ENCODE data around the gene NANOS3.

Gene NANOS3

DNA sequence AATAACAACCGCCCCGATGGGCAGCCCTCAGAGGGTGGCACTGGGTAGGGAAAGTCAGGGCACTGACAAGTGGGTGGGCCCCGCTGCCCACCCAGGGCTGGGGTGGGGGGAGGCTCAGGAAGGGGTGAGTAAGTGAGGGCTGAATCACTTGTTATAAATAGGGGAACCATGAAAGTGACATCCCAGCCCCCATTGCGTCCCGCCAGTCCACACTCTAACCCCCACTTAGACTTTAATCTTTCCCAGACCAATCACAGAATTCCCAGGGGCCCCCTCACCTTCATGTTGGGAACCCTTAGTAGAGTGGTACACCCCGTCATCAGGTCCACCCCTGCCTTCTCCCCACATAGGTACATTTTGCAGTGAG, 37.0 kb upstream of the NANOS3 start:
- peak in 1 of 2 donors; percentile 73 for DNase-seq (ENCODE audit: low read depth in 2 of 2)
- TF ChIP-seq, protein P1, sequence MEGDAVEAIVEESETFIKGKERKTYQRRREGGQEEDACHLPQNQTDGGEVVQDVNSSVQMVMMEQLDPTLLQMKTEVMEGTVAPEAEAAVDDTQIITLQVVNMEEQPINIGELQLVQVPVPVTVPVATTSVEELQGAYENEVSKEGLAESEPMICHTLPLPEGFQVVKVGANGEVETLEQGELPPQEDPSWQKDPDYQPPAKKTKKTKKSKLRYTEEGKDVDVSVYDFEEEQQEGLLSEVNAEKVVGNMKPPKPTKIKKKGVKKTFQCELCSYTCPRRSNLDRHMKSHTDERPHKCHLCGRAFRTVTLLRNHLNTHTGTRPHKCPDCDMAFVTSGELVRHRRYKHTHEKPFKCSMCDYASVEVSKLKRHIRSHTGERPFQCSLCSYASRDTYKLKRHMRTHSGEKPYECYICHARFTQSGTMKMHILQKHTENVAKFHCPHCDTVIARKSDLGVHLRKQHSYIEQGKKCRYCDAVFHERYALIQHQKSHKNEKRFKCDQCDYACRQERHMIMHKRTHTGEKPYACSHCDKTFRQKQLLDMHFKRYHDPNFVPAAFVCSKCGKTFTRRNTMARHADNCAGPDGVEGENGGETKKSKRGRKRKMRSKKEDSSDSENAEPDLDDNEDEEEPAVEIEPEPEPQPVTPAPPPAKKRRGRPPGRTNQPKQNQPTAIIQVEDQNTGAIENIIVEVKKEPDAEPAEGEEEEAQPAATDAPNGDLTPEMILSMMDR (IDR thresholded peaks at IDR 0.05; ENCODE audit: low read depth, low read length) = no peak
- peak overlapping the region; percentile 88 to 96 for H3K4me3 ChIP-seq (replicated peaks in 1 of 2; ENCODE audit: low read depth in 2 of 2, low read length in 2 of 2)

DNA sequence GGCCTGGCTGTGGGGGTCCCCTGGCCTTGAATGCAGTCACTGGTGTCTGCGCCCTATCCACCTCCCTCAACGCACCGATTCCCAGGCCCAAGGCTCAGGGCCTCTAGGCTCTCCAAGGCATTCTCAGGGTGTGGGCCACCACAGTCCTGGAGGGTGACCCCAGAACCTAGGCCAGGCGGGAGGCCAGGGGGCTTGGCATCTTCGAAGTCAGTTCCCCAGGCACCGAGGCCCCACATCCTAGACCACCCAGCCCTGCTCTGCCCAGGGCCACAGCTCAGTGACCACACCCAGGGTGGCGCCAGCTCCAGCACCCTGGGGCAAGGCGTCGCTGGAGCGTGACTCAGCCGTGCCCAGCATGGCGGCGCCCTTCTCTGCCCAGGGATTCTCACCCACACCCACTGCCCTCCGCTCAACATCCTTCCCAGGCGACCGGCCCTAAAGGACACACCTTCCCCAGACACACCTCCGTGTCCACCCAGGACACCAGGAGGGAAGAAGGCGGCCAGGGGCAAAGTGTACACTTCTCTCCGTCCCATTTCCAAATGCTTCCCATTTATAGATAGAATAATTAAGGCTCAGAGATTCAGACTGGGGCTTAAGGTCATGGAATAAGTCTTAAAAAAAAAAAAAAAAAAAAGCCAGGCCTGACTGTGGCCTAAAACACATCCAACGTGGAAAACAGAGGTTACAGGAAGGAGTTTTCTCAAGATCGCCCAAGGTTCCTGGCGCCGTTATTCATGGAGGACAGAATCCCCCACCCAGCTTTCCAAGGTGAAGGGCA, 36.4 kb upstream of the NANOS3 start:
- TF ChIP-seq, protein P1 (IDR thresholded peaks at IDR 0.05; ENCODE audit: low read depth, low read length) = no peak
- H3K4me3 ChIP-seq (replicated peaks in 1 of 2; ENCODE audit: low read depth in 2 of 2, low read length in 2 of 2) = peak overlapping the region; percentile 88 to 96
- peak; percentile 54 to 55 for DNase-seq (ENCODE audit: low read depth in 2 of 2)

DNA sequence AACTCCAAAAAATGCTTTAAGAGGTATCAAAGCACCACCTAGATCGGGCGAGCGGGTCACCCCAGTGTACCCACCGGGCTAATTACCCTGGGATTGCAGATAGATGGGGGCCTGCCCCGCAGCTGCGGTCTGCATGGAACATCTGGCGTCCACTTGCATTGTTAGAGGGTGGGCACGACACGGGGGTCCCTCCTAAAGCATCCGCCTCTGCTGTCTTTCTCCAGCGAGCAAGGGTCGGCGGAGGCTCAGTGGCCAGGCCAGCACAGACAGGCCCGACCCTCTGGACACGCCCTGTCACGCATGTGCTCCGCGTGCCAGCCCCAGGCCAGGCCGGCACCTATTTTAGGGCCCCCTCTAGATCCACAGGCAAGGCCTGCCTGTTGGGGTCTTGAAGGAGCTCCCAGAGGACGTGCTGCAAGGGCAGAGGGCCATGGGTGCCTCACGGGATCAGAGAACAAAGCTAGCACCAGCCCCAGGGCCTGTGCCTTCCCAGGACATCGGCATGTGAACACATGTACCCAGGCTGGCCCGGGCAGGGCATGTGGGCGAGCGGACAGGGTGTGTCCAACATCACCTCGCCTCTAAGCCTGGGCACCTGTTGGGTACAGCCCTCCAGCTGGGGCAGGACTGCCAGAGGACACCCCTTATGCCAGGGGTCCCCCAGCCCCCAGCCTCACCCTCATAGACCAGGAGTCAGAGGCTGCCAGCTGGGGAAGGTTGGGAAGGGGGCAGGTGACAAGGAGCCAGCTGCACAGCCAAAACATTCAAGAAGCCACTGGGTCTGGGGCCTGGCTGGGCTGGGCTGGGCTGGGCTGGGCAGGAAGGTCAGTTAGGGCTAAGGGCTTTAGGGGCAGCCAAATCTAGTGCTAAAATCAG, 35.6 kb upstream of the NANOS3 start:
- TF ChIP-seq, protein P1 (IDR thresholded peaks at IDR 0.05; ENCODE audit: low read depth, low read length) = no peak
- DNase-seq (ENCODE audit: low read depth in 2 of 2) = peak; percentile 49 to 53
- peak overlapping the region; percentile 88 to 96 for H3K4me3 ChIP-seq (replicated peaks in 1 of 2; ENCODE audit: low read depth in 2 of 2, low read length in 2 of 2)

DNA sequence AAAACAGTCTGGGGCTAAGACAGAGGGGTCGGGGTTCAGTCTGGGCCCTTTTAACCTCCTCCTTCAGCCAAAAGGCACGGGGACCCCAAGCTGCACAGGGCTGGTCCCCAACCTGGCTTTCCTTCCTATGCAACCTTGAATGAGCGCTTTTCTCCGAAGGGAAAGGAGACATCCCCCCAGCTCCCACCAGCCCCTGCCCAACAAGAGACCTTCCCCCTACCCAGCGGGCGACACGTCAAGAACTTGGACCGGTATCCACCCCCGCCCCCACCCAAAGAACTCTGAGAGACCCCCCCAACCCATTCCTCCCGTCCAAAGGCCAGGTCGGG, 35.0 kb upstream of the NANOS3 start:
- TF ChIP-seq, protein P1 (IDR thresholded peaks at IDR 0.05; ENCODE audit: low read depth, low read length) = no peak
- DNase-seq (ENCODE audit: low read depth in 2 of 2) = no peak
- H3K4me3 ChIP-seq (replicated peaks in 1 of 2; ENCODE audit: low read depth in 2 of 2, low read length in 2 of 2) = peak overlapping the region; percentile 88 to 96

DNA sequence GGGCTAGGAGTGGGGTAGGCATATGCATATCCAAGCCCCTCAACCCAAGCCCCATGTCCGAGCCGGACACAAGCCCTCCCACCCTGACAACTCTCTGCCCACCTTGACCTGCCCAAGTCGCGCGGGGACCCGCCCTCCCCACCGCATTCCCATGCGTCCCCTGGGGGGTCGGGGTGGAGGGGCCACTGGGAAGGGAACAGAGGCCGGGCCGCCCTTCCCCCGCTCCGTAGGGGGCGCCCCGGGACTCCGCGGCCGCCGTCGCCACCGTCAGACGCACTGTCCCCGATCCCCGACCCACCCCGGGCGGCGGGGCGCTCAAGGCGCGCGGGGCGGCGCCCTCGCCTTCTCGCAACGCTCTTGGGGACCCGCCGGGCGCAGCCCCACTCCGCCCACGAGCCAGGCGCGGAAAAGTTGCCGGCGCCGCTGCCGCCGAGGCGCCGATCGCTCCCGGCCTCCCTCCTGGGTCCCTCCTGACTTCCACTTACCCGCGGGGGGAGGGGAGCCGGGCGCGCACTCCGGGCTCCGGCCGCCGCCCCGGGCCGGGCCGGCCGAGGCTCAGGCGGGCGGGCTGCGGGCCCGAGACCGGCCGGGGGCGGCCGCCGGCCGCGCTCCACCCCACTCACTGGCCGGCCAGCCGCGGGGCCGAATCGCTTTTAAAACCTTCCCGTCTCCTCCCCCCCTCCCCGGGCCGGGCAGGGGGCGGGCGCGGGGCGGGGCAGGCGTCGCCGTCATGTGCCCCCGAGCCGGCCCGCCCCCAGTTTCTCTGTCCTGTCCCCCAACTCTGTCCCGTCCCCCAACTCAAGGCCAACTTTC, 34.4 kb upstream of the NANOS3 start:
- TF ChIP-seq, protein P1 (IDR thresholded peaks at IDR 0.05; ENCODE audit: low read depth, low read length) = no peak
- peak; percentile 77 to 90 for DNase-seq (ENCODE audit: low read depth in 2 of 2)

DNA sequence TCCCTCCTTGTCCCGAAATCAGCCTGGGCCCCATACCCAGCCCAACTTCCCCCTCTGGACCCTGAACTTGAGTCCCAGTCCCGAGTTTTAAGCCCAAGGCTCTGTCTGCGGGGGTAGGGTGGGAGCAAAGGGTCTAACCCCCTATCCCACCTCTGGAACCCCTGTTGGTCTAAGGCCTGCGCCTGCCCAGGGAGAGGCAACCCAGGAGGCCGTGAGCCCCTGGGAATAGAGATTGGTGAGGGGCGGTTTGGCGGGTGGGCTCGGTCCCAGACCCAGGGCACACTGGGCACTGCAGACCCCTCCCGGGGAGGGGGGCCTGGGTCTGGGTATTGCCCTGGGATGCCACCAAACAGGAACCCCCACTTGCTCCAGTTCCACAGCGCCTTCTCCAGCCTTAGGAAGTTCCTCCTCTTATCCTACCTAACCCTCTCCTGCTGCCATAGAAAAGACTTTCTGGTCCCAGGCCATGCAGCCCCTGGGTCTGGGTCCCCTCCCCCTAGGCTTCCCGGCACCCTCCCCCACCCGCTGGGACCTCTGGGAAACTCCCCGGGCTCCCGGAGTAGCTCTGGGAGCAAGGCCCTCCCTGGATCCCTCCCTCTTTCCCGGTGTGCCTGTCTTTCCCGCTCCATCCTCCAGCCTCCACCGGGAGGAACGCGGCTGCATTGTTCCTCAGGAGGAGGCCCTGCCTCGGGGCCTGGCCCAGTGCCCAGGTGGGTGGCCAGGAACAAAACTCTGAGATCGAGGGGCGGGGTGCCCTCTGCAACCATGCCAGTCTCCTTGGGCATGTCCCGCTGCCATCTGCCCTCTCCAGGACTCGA, 33.6 kb upstream of the NANOS3 start:
- TF ChIP-seq, protein P1 (IDR thresholded peaks at IDR 0.05; ENCODE audit: low read depth, low read length) = no peak
- H3K4me3 ChIP-seq (replicated peaks in 1 of 2; ENCODE audit: low read depth in 2 of 2, low read length in 2 of 2) = peak overlapping the region; percentile 48 to 96
- DNase-seq (ENCODE audit: low read depth in 2 of 2) = peak; percentile 65 to 79

More for the DNA sequence above, 34.4 kb upstream of the NANOS3 start:
- peak overlapping the region; percentile 88 to 96 for H3K4me3 ChIP-seq (replicated peaks in 1 of 2; ENCODE audit: low read depth in 2 of 2, low read length in 2 of 2)
